PC-3 (cell line): Measurements from ENCODE around the gene DAPK3.

Experiments used
- EZH2 ChIP-seq: fragments of 300-600 bp; sonication (generic); IDR thresholded peaks from one replicate; pipeline ENCODE4 v1.6.1; 2017; ENCODE audit warnings: antibody characterized with exemption, mild to moderate bottlenecking, low read length; ENCODE audit not compliant: unreplicated experiment
- EZH2phosphoT487 ChIP-seq: fragments of 300-600 bp; sonication (generic); IDR thresholded peaks from 2 replicates; pipeline ENCODE4 v1.6.1; 2018; ENCODE audit warnings: mild to moderate bottlenecking, antibody characterized with exemption, low read length, borderline replicate concordance
- TF ChIP-seq, protein P1 (sequence below): fragments of 300-600 bp; sonication (generic); conservative IDR thresholded peaks from 2 replicates; pipeline ENCODE4 v1.5.1; 2017; ENCODE audit warnings: antibody characterized with exemption, low read depth, mild to moderate bottlenecking, low read length

DNA sequence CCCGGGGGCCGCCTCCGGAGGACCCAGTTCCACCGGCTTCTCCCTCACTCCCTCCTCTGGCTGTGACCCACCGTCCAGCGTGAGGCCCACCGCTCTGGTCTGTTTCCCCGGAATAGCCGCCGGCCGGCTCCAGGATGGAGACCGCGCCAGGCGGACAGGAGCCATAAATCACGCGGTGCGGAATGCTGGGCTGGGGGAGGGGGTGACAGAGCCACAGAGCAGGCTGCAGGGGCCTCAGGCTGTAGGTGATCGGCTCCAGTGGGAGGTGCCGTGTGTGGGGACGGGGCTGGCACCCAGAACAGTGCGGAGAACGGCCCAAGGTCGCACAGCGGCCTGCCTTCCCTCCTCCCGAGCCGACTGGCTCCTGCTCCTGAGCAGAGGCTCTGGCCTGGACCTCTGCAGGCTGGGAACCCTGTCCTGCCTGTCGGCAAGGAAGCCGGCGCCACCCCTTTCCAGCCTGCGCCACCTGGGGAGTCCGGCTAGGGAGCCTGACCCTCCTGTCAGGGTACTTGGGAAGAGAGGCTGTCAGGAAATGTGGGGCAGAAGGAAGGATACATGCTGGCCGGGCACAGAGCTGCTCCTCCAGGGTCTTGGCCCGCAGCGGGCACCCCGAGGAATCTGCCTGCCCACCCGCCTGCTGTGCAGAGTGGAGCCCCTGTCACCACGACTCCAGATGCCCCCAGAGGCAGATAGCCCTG lies 45.0 kb upstream of the DAPK3 start:
- TF ChIP-seq, protein P1, sequence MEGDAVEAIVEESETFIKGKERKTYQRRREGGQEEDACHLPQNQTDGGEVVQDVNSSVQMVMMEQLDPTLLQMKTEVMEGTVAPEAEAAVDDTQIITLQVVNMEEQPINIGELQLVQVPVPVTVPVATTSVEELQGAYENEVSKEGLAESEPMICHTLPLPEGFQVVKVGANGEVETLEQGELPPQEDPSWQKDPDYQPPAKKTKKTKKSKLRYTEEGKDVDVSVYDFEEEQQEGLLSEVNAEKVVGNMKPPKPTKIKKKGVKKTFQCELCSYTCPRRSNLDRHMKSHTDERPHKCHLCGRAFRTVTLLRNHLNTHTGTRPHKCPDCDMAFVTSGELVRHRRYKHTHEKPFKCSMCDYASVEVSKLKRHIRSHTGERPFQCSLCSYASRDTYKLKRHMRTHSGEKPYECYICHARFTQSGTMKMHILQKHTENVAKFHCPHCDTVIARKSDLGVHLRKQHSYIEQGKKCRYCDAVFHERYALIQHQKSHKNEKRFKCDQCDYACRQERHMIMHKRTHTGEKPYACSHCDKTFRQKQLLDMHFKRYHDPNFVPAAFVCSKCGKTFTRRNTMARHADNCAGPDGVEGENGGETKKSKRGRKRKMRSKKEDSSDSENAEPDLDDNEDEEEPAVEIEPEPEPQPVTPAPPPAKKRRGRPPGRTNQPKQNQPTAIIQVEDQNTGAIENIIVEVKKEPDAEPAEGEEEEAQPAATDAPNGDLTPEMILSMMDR, result no peak
- TF ChIP-seq EZH2phosphoT487, result no peak
- TF ChIP-seq EZH2, result no peak
